H1 (cell line): ENCODE results near the gene DYRK1A. TPM values are rescaled to one million over a fixed set of nuclear protein-coding genes. Genes with fewer than 3 reads are reported as not detected.

Experiments used
- ATF2 ChIP-seq: IDR thresholded peaks from 2 replicates; pipeline ENCODE4 v1.6.1; 2012; ENCODE audit warnings: low read length, inconsistent platforms
- CHD2 ChIP-seq: IDR thresholded peaks from 2 replicates; pipeline ENCODE4 v1.6.1; 2012; ENCODE audit warnings: low read length, improper control_type of control experiment
- E2F6 ChIP-seq: IDR thresholded peaks from 2 replicates; pipeline ENCODE4 v1.6.1; 2012; ENCODE audit warnings: inconsistent platforms
- JUND ChIP-seq: IDR thresholded peaks from 2 replicates; pipeline ENCODE4 v1.6.1; 2011; ENCODE audit warnings: mild to moderate bottlenecking, improper control_type of control experiment, low read length
- SRF ChIP-seq: IDR thresholded peaks from 2 replicates; pipeline ENCODE4 v1.6.1; 2011; ENCODE audit warnings: mild to moderate bottlenecking, low read depth, low read length, moderate library complexity
- SUZ12 ChIP-seq: fragments of 200-600 bp; sonication (generic); IDR thresholded peaks from 2 replicates; pipeline ENCODE4 v1.6.1; 2012; ENCODE audit warnings: mild to moderate bottlenecking, inconsistent platforms, low read length, moderate library complexity, mixed read lengths
- polyA plus RNA-seq, 7 experiments: library from polyadenylated mRNA; depleted of rRNA in 3 of 7; stranded (reverse) in 5 of 7; unstranded in 2 of 7; fragments of >200 nt in 5 of 7; fragments of 200-250 nt in 2 of 7; gene quantifications; 1 replicate in 5 of 7; 2 replicates in 1 of 7; 4 replicates in 1 of 7; pipeline versions ENCODE4 v1.2.1 to v1.2.3, GENCODE V29; 2011 to 2013; ENCODE audit warnings: missing spikeins in 2 of 7, mixed read lengths in 2 of 7
- total RNA-seq: library from RNA; stranded (reverse); fragmentation: NEBNext Ultra II Directional; extraction: Animal tissue kit (Norgen Biotek cat#: 25700); gene quantifications from 2 replicates; pipeline ENCODE4 v1.2.1, GENCODE V29; 2021

DYRK1A gene
- total and polyA plus RNA-seq, 2 of the 8 experiments (the other 6 are each of a cell fraction or from before 2014, with no cell fraction given): 61.1 to 62.2 TPM

- TF ChIP-seq E2F6 (no peak), CHD2 (no peak), SRF (no peak), ATF2 (no peak), JUND (no peak), SUZ12 (no peak)
These were observed 145.3 kb downstream of the DYRK1A start (continued) for GRCh38 chr21:37511848-37512247.
